Progenitor cell of endocrine pancreas (in vitro differentiated cells): ENCODE data around the gene SERPINA9. TPM values are rescaled to one million over a fixed set of nuclear protein-coding genes. Genes with fewer than 3 reads are reported as not detected.

Experiments
- DNase-seq: peaks from one replicate; pipeline ENCODE4 v3.0.0; 2021; ENCODE audit warnings: low spot score; ENCODE audit not compliant: unreplicated experiment
- H3K27ac Mint-ChIP-seq: 2 replicates; pipeline ENCODE4 v1.8.0; 2021; ENCODE audit warnings: mild to moderate bottlenecking, moderate library complexity, mixed read lengths
- H3K27me3 Mint-ChIP-seq: 2 replicates; pipeline ENCODE4 v1.8.0; 2021; ENCODE audit warnings: mixed read lengths
- H3K36me3 Mint-ChIP-seq: 2 replicates; pipeline ENCODE4 v1.8.0; 2022; ENCODE audit warnings: mixed read lengths; ENCODE audit not compliant: insufficient read depth
- H3K4me1 Mint-ChIP-seq: 2 replicates; pipeline ENCODE4 v1.8.0; 2021; ENCODE audit warnings: low read depth, mixed read lengths
- H3K4me3 Mint-ChIP-seq: 2 replicates; pipeline ENCODE4 v1.8.0; 2021; ENCODE audit warnings: low read depth, mild to moderate bottlenecking, moderate library complexity, mixed read lengths
- H3K9me3 Mint-ChIP-seq: 2 replicates; pipeline ENCODE4 v1.8.0; 2021; ENCODE audit warnings: low read depth, mixed read lengths
- long read RNA-seq: library from polyadenylated mRNA; unstranded; transcript quantifications from one replicate; pipeline ENCODE4 v2.0.0, GENCODE V29; 2020
- total RNA-seq: library from RNA; stranded (reverse); gene quantifications from 2 replicates; pipeline ENCODE4 v1.2.1, GENCODE V29; 2021
- TF ChIP-seq, protein P1 (sequence below): fragments of 200-600 bp; sonication (generic); IDR thresholded peaks from one replicate; pipeline ENCODE4 v1.5.0; 2021; ENCODE audit warnings: antibody characterized with exemption, mild to moderate bottlenecking; ENCODE audit not compliant: unreplicated experiment

SERPINA9 gene, protein sequence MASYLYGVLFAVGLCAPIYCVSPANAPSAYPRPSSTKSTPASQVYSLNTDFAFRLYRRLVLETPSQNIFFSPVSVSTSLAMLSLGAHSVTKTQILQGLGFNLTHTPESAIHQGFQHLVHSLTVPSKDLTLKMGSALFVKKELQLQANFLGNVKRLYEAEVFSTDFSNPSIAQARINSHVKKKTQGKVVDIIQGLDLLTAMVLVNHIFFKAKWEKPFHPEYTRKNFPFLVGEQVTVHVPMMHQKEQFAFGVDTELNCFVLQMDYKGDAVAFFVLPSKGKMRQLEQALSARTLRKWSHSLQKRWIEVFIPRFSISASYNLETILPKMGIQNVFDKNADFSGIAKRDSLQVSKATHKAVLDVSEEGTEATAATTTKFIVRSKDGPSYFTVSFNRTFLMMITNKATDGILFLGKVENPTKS
- not detected in 2 replicates for total RNA-seq
- long read RNA-seq: 0 reads

DNA sequence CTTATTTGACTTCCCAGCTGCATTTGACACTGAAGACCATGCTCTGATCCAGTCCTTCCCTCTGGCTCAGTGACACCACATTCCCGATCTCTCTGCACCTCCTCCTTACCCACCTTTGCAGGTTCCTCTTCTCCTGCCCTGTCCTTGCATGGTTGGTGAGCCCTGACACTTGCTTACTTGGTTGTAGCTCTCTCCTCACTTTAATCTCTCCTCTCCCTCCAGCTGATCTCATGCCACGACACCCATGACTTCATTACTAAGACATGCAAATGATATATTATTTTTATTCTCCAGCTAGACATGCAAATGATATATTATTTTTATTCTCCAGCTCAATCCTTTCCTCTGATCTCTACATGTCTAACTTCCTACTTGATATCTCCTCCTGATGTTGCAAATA, at the start of gene SERPINA9:
SERPINA9 (minus strand) TSS at position 175 of the 400 bp plus-strand sequence. CDS start 6,357 bp downstream, outside the sequence.
- DNase-seq: no peak
- H3K4me3 Mint-ChIP-seq: no peak within 1 kb of the TSS
- TF ChIP-seq, protein P1, sequence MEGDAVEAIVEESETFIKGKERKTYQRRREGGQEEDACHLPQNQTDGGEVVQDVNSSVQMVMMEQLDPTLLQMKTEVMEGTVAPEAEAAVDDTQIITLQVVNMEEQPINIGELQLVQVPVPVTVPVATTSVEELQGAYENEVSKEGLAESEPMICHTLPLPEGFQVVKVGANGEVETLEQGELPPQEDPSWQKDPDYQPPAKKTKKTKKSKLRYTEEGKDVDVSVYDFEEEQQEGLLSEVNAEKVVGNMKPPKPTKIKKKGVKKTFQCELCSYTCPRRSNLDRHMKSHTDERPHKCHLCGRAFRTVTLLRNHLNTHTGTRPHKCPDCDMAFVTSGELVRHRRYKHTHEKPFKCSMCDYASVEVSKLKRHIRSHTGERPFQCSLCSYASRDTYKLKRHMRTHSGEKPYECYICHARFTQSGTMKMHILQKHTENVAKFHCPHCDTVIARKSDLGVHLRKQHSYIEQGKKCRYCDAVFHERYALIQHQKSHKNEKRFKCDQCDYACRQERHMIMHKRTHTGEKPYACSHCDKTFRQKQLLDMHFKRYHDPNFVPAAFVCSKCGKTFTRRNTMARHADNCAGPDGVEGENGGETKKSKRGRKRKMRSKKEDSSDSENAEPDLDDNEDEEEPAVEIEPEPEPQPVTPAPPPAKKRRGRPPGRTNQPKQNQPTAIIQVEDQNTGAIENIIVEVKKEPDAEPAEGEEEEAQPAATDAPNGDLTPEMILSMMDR: no peak
- no peaks in the 10 kb centered on the region for H3K36me3 Mint-ChIP-seq
- H3K9me3 Mint-ChIP-seq: peaks cover 9% of the 10 kb centered on the region
- no peak within 1 kb of the TSS for H3K27ac Mint-ChIP-seq
- peaks cover 3% of the 10 kb centered on the region for H3K4me1 Mint-ChIP-seq
- H3K27me3 Mint-ChIP-seq: peaks cover 6% of the 10 kb centered on the region

DNA sequence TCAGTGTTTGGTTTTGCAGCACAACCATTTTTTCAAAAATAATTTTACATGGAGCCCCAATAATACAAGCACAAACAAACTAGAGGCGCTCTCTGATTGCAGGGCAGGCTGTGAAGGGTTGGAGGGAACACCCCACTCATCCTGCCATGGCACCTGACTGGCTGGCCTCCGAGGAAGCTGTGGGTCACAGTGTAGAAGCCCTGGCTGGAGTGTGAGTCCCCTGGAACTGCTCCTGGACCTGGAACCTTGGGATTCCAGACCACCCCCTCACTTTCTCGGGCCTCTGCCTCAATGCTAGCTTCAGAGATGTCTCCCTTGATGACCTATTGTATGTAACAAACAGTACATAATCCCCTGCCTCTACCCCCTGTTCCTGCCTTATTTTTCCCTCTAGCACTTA, 48.1 kb upstream of the SERPINA9 start:
- H3K4me3 Mint-ChIP-seq: no peak overlapping the region
- H3K27ac Mint-ChIP-seq: no peak overlapping the region
- peaks cover 14% of the 10 kb centered on the region for H3K9me3 Mint-ChIP-seq
- no peak for DNase-seq
- TF ChIP-seq, protein P1: no peak
- peaks cover 5% of the 10 kb centered on the region for H3K27me3 Mint-ChIP-seq
- H3K4me1 Mint-ChIP-seq: peaks cover 5% of the 10 kb centered on the region
- peaks cover 2% of the 10 kb centered on the region for H3K36me3 Mint-ChIP-seq

DNA sequence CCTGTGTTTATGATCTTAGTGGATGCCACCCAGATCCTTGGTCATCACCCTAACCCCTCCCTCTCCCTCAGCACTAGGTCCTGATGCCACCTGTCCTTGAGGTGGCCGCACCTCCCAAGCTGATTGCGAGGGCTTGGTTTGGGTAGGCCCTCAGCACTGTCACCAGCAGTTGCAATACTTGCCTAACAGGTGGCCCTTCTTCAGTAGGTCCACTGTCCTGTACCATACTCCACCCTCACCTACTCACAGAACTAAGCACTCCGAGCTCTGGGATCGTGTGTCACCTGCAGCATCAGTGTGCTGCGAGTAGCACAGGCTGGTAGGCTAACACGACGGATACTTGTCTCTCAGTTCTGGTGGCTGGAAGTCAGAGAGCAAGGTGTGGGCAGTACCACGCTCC, 47.3 kb upstream of the SERPINA9 start:
- Mint-ChIP-seq H3K36me3 (peaks cover 2% of the 10 kb centered on the region), H3K9me3 (peaks cover 18% of the 10 kb centered on the region), H3K27me3 (peaks cover 5% of the 10 kb centered on the region), H3K4me3 (no peak overlapping the region), H3K27ac (no peak overlapping the region), H3K4me1 (peaks cover 5% of the 10 kb centered on the region)
- DNase-seq: no peak
- TF ChIP-seq, protein P1: no peak

DNA sequence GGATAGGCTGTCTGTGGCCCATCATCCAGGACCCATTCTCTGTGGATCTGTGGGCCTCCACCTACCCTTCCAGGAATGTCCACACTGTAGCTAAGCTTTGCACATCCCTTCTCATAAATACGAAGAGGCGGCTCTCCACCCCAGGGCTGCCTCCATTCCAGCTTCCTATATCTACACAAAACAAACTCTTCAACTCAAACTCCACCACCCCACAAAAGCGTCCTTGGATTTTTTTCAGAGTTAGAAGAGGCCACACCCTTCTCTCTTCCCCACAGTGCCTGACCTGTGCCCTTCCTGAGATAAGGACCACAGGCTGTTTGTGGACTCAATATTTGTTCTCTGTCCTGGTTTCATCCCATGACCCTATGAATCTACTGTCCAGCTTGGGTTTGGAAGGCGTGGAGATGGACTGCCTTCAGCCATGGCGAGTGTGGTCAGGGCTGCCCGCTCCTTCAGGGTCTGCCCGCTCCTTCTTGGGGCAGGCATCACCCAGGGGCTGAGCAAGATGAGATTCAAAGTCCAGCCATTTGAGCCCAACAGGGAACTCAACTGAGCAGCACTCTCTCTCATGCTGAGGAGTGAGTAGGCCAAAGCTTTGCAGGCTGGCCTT, 46.2 kb upstream of the SERPINA9 start:
- Mint-ChIP-seq H3K4me1 (peaks cover 5% of the 10 kb centered on the region), H3K27ac (no peak overlapping the region), H3K9me3 (peaks cover 15% of the 10 kb centered on the region), H3K27me3 (peaks cover 6% of the 10 kb centered on the region), H3K36me3 (peaks cover 2% of the 10 kb centered on the region), H3K4me3 (no peak overlapping the region)
- DNase-seq: no peak
- TF ChIP-seq, protein P1: no peak

DNA sequence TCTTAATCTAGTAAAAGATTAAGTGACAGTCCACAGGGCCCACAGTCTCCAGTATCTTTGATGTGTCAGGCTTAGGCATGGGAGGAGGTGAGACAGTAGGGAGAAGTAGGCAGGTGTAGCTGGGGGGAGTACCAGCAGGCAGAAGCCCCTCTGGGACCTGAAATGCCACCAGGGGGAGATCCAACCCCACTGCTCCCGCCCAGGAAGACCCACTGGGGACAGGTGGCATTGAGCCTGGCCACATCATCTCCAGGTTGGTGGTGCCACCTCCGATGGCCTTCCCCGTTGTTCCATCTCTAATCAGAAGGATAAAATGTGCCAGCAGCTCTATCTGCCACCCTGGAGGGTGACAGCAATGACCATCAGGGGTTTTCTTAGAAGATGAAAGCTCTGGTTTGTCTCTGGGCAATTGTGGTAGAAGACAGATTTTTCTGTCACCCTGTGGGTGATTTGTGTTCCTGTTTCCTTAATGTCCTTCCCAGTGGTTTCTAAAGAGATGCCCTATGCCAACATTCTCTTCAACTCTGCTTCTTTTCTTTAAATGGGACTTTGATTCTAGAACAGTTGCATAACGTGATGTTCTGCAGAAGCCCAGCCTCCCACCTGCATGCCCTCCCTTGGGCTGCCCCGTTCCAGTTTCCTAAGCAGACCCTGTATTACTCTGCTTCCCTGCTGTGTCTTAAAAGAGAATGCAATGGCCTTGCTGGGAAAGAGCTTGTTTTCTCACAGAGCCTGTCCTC, 45.5 kb upstream of the SERPINA9 start:
- peaks cover 9% of the 10 kb centered on the region for H3K9me3 Mint-ChIP-seq
- peaks cover 10% of the 10 kb centered on the region for H3K27me3 Mint-ChIP-seq
- DNase-seq: no peak
- H3K4me3 Mint-ChIP-seq: no peak overlapping the region
- H3K36me3 Mint-ChIP-seq: no peaks in the 10 kb centered on the region
- TF ChIP-seq, protein P1: no peak
- H3K27ac Mint-ChIP-seq: no peak overlapping the region
- H3K4me1 Mint-ChIP-seq: peaks cover 5% of the 10 kb centered on the region
